Liver (tissue), 9 donors: ENCODE results near the gene TMEM87A. TPM values are rescaled to one million over a fixed set of nuclear protein-coding genes. Genes with fewer than 3 reads are reported as not detected.
A peak's percentile ranks its signal among the peaks of the same experiment; 100 is the strongest.

Experiments used
- DNase-seq: peaks from one replicate; pipeline ENCODE4 v3.0.0-alpha.2; 2017; ENCODE audit warnings: low spot score
- H3K27ac ChIP-seq, 2 donors: one replicate each; pipeline ENCODE4 v1.7.0; 2013; ENCODE audit warnings: inconsistent platforms in 2 of 2, low read length in 2 of 2, control low read depth in 1 of 2, low read depth in 1 of 2, mild to moderate bottlenecking in 1 of 2
- H3K27me3 ChIP-seq, 4 donors: one replicate each; pipeline versions ENCODE4 v1.6.1 to v1.7.0; 2013; ENCODE audit warnings: low read length in 3 of 4, inconsistent platforms in 1 of 4, mild to moderate bottlenecking in 1 of 4, moderate library complexity in 1 of 4; ENCODE audit not compliant: control insufficient read depth in 4 of 4, insufficient read depth in 4 of 4
- H3K36me3 ChIP-seq, 4 donors: one replicate each; pipeline versions ENCODE4 v1.6.1 to v1.7.0; 2013; ENCODE audit warnings: low read length in 3 of 4, mild to moderate bottlenecking in 3 of 4, low read depth in 1 of 4, moderate library complexity in 1 of 4; ENCODE audit not compliant: control insufficient read depth in 4 of 4, insufficient read depth in 3 of 4
- H3K4me1 ChIP-seq, 4 donors: one replicate each; pipeline versions ENCODE4 v1.6.1 to v1.7.0; 2013; ENCODE audit warnings: low read length in 3 of 4, mild to moderate bottlenecking in 3 of 4, moderate library complexity in 1 of 4; ENCODE audit not compliant: control insufficient read depth in 4 of 4, insufficient read depth in 4 of 4
- H3K4me3 ChIP-seq, 3 donors: one replicate each; pipeline versions ENCODE4 v1.6.1 to v1.7.0; 2013; ENCODE audit warnings: low read length in 3 of 3, control low read depth in 1 of 3, low read depth in 1 of 3, mild to moderate bottlenecking in 1 of 3
- H3K9ac ChIP-seq, 2 donors: one replicate each; pipeline ENCODE4 v1.7.0; 2013; ENCODE audit warnings: low read length in 2 of 2, mild to moderate bottlenecking in 2 of 2, moderate library complexity in 2 of 2, control low read depth in 1 of 2, low read depth in 1 of 2
- H3K9me3 ChIP-seq, 4 donors: one replicate each; pipeline versions ENCODE4 v1.6.1 to v1.7.0; 2013; ENCODE audit warnings: low read length in 3 of 4; ENCODE audit not compliant: control insufficient read depth in 4 of 4
- ATF3 ChIP-seq: IDR thresholded peaks from 2 replicates; pipeline ENCODE4 v1.6.1; 2016; ENCODE audit warnings: antibody characterized with exemption
- CTCF ChIP-seq: fragments of 150-350 bp; IDR thresholded peaks from 2 replicates; pipeline ENCODE4 v1.5.1; 2017; ENCODE audit warnings: improper control_type of control experiment, low read depth, low read length; ENCODE audit not compliant: missing input control
- EGR1 ChIP-seq, 2 donors: IDR thresholded peaks; 2 replicates each; pipeline ENCODE4 v1.6.1; 2016 to 2018; ENCODE audit warnings: antibody characterized with exemption in 2 of 2, low read depth in 2 of 2
- FOXA1 ChIP-seq: IDR thresholded peaks from 2 replicates; pipeline ENCODE4 v1.6.1; 2016; ENCODE audit warnings: antibody characterized with exemption
- FOXA2 ChIP-seq: IDR thresholded peaks from 2 replicates; pipeline ENCODE4 v1.6.1; 2016; ENCODE audit warnings: antibody characterized with exemption
- GABPA ChIP-seq, 2 donors: IDR thresholded peaks in 1 of 2; conservative IDR thresholded peaks in 1 of 2; 2 replicates each; pipeline ENCODE4 v1.6.1; 2016; ENCODE audit warnings: antibody characterized with exemption in 2 of 2, mild to moderate bottlenecking in 1 of 2, moderate library complexity in 1 of 2
- HNF4A ChIP-seq, 2 donors: conservative IDR thresholded peaks; 2 replicates each; pipeline ENCODE4 v1.6.1; 2016; ENCODE audit warnings: antibody characterized with exemption in 2 of 2, mild to moderate bottlenecking in 2 of 2
- HNF4G ChIP-seq: IDR thresholded peaks from 2 replicates; pipeline ENCODE4 v1.6.1; 2016; ENCODE audit warnings: antibody characterized with exemption
- JUND ChIP-seq, 2 donors: IDR thresholded peaks; 2 replicates each; pipeline ENCODE4 v1.6.1; 2016; ENCODE audit warnings: antibody characterized with exemption in 2 of 2
- MAX ChIP-seq: IDR thresholded peaks from 2 replicates; pipeline ENCODE4 v1.6.1; 2016; ENCODE audit warnings: antibody characterized with exemption
- NR2F2 ChIP-seq: IDR thresholded peaks from 2 replicates; pipeline ENCODE4 v1.6.1; 2016; ENCODE audit warnings: antibody characterized with exemption
- RAD21 ChIP-seq, 2 donors: IDR thresholded peaks; 2 replicates each; pipeline ENCODE4 v1.6.1; 2016; ENCODE audit warnings: antibody characterized with exemption in 2 of 2, mild to moderate bottlenecking in 2 of 2
- REST ChIP-seq: IDR thresholded peaks from 2 replicates; pipeline ENCODE4 v1.6.1; 2016; ENCODE audit warnings: antibody characterized with exemption, mild to moderate bottlenecking
- RXRA ChIP-seq, 2 donors: IDR thresholded peaks; 2 replicates each; pipeline ENCODE4 v1.6.1; 2017 to 2018; ENCODE audit warnings: antibody characterized with exemption in 2 of 2, mild to moderate bottlenecking in 1 of 2
- SP1 ChIP-seq: IDR thresholded peaks from 2 replicates; pipeline ENCODE4 v1.6.1; 2018; ENCODE audit warnings: antibody characterized with exemption, mild to moderate bottlenecking
- TAF1 ChIP-seq: conservative IDR thresholded peaks from 2 replicates; pipeline ENCODE4 v1.6.1; 2016; ENCODE audit warnings: antibody characterized with exemption, mild to moderate bottlenecking
- YY1 ChIP-seq: IDR thresholded peaks from 2 replicates; pipeline ENCODE4 v1.6.1; 2016; ENCODE audit warnings: antibody characterized with exemption, mild to moderate bottlenecking
- ZBTB33 ChIP-seq: IDR thresholded peaks from 2 replicates; pipeline ENCODE4 v1.6.1; 2016; ENCODE audit warnings: antibody characterized with exemption
- WGBS: extraction: QIAGEN DNeasy Blood & Tissue Kit; methylation state at CpG from one replicate; pipeline ENCODE4 v1.1.7; 2013; 5-methylcytosine and 5-hydroxymethylcytosine counted together
- polyA plus RNA-seq, 2 donors: library from polyadenylated mRNA; stranded (reverse) in 1 of 2; unstranded in 1 of 2; fragments of 200-250 nt in 1 of 2; fragments of >200 nt in 1 of 2; fragmentation: Nextera tagmentation in 1 of 2; extraction: Ambion mirVana in 1 of 2; gene quantifications; one replicate each; pipeline versions ENCODE4 v1.2.1 to v1.2.3, GENCODE V29; 2013 to 2015
- total RNA-seq, 2 donors: library from RNA; depleted of rRNA; stranded (reverse); fragments of >200 nt; gene quantifications; one replicate each; pipeline ENCODE4 v1.2.3, GENCODE V29; 2014
- donor health status: healthy.
- donor health status: healthy.
- donor health status: healthy.
- donor health status: healthy.
- donor health status: healthy.

Gene TMEM87A
- 10 to 100 TPM; 26.2 to 27.3 TPM for total RNA-seq
- 10 to 100 TPM in 1 of 2 donors, 1 to 10 TPM in 1; 9.2 to 17.5 TPM for polyA plus RNA-seq

- TF ChIP-seq YY1 (peak; percentile 99), EGR1 (IDR thresholded peaks at IDR 0.05; ENCODE audit: low read depth in 2 of 2) (peak; percentile 55 to 56), RAD21 (IDR thresholded peaks at IDR 0.05) (peak; percentile 39 to 42), RXRA (IDR thresholded peaks at IDR 0.05) (peak; percentile 44 to 56), ZBTB33 (peak; percentile 90), HNF4A (conservative IDR thresholded peaks at IDR 0.05) (peak; percentile 78 to 89), TAF1 (peak; percentile 72), NR2F2 (peak; percentile 76), FOXA2 (peak; percentile 46), GABPA (IDR thresholded peaks at IDR 0.05 in 1 of 2, conservative IDR thresholded peaks at IDR 0.05 in 1 of 2) (peak; percentile 89 to 97), FOXA1 (no peak), HNF4G (peak; percentile 51), MAX (peak; percentile 74), SP1 (peak; percentile 77), ATF3 (peak; percentile 42), CTCF (no peak), REST (peak; percentile 41), JUND (IDR thresholded peaks at IDR 0.05) (peak; percentile 32 to 61)
- peak; percentile 93 for DNase-seq
- H3K36me3 ChIP-seq = no peaks in the 10 kb centered on the region
- under 1% methylated on average over 52 of the region's 52 CpGs for WGBS
- H3K27me3 ChIP-seq = no peaks in the 10 kb centered on the region
- peak within 1 kb of the TSS; percentile 51 to 77 (median 70) for H3K4me3 ChIP-seq
- no peaks in the 10 kb centered on the region for H3K9me3 ChIP-seq
- peak within 1 kb of the TSS; percentile 76 to 94 for H3K9ac ChIP-seq
- H3K4me1 ChIP-seq = peaks cover 0 to 42% (median 33%) of the 10 kb centered on the region in 4 donors
- peak within 1 kb of the TSS; percentile 83 to 91 for H3K27ac ChIP-seq
These were observed at the start of gene TMEM87A, which contains the start of gene GANC for GRCh38 chr15:42272939-42273899. Gene TMEM87A (minus strand): TSS chr15:42273433. CDS start chr15:42273398, 35 bp downstream. Gene GANC (plus strand): TSS chr15:42273201. CDS start chr15:42274482, 1,281 bp downstream.
